ENCODE measurements around the gene CNTNAP5.

The CNTNAP5 gene

GRCh38 chr2:124692707-124693106, 667.6 kb downstream of the CNTNAP5 start:
- Histone ChIP-seq H3K4me2 (ENCODE audit: low read depth, low read length, poor library complexity, severe bottlenecking) (no peak overlapping the region), H3K4me1 (ENCODE audit: insufficient read depth, low read length, poor library complexity, severe bottlenecking) (no peaks in the 10 kb centered on the region), H3K36me3 (ENCODE audit: insufficient read depth, low read length) (no peaks in the 10 kb centered on the region), H2AFZ (ENCODE audit: low read length) (no peak overlapping the region), H3K9ac (ENCODE audit: low read depth, low read length, poor library complexity, severe bottlenecking) (no peak overlapping the region), H3K79me2 (ENCODE audit: insufficient read depth, low read length) (no peaks in the 10 kb centered on the region), H3K9me2 (replicated peaks; ENCODE audit: low read depth, low read length) (no peaks in the 10 kb centered on the region), H3K27me3 (ENCODE audit: insufficient read depth, low read length, poor library complexity, severe bottlenecking) (no peaks in the 10 kb centered on the region), H3K4me3 (ENCODE audit: low read length, poor library complexity, severe bottlenecking) (no peak overlapping the region), H4K20me1 (ENCODE audit: insufficient read depth, low read length, poor library complexity, severe bottlenecking) (no peaks in the 10 kb centered on the region), H3K9me3 (ENCODE audit: insufficient read depth, low read depth, low read length) (no peaks in the 10 kb centered on the region), H3F3A (ENCODE audit: low read depth) (no peaks in the 10 kb centered on the region)
- TF ChIP-seq CTCF (conservative IDR thresholded peaks at IDR 0.05; ENCODE audit: low read length): no peak

- H3K4me1 ChIP-seq (ENCODE audit: insufficient read depth, low read length, poor library complexity, severe bottlenecking): no peaks in the 10 kb centered on the region
- no peaks in the 10 kb centered on the region for H3F3A ChIP-seq (ENCODE audit: low read depth)
- no peaks in the 10 kb centered on the region for H3K9me2 ChIP-seq (replicated peaks; ENCODE audit: low read depth, low read length)
- no peaks in the 10 kb centered on the region for H4K20me1 ChIP-seq (ENCODE audit: insufficient read depth, low read length, poor library complexity, severe bottlenecking)
- H3K27me3 ChIP-seq (ENCODE audit: insufficient read depth, low read length, poor library complexity, severe bottlenecking): no peaks in the 10 kb centered on the region
- H2AFZ ChIP-seq (ENCODE audit: low read length): no peak overlapping the region
- no peak overlapping the region for H3K4me2 ChIP-seq (ENCODE audit: low read depth, low read length, poor library complexity, severe bottlenecking)
- no peaks in the 10 kb centered on the region for H3K36me3 ChIP-seq (ENCODE audit: insufficient read depth, low read length)
- no peak overlapping the region for H3K4me3 ChIP-seq (ENCODE audit: low read length, poor library complexity, severe bottlenecking)
- no peaks in the 10 kb centered on the region for H3K79me2 ChIP-seq (ENCODE audit: insufficient read depth, low read length)
- TF ChIP-seq CTCF (conservative IDR thresholded peaks at IDR 0.05; ENCODE audit: low read length) (no peak), EZH2phosphoT487 (IDR thresholded peaks at IDR 0.05; ENCODE audit: borderline replicate concordance) (no peak)
- H3K9ac ChIP-seq (ENCODE audit: low read depth, low read length, poor library complexity, severe bottlenecking): no peak overlapping the region
- no peaks in the 10 kb centered on the region for H3K9me3 ChIP-seq (ENCODE audit: insufficient read depth, low read depth, low read length)
Observed at GRCh38 chr2:124693156-124693555, 668.1 kb downstream of the CNTNAP5 start.

- H3K4me1 ChIP-seq (ENCODE audit: insufficient read depth, low read length, poor library complexity, severe bottlenecking): no peaks in the 10 kb centered on the region
- no peaks in the 10 kb centered on the region for H4K20me1 ChIP-seq (ENCODE audit: insufficient read depth, low read length, poor library complexity, severe bottlenecking)
- H3K9ac ChIP-seq (ENCODE audit: low read depth, low read length, poor library complexity, severe bottlenecking): no peak overlapping the region
- H3F3A ChIP-seq (ENCODE audit: low read depth): no peaks in the 10 kb centered on the region
- H2AFZ ChIP-seq (ENCODE audit: low read length): no peak overlapping the region
- H3K9me3 ChIP-seq (ENCODE audit: insufficient read depth, low read depth, low read length): no peaks in the 10 kb centered on the region
- H3K4me3 ChIP-seq (ENCODE audit: low read length, poor library complexity, severe bottlenecking): no peak overlapping the region
- H3K27me3 ChIP-seq (ENCODE audit: insufficient read depth, low read length, poor library complexity, severe bottlenecking): no peaks in the 10 kb centered on the region
- no peaks in the 10 kb centered on the region for H3K79me2 ChIP-seq (ENCODE audit: insufficient read depth, low read length)
- no peaks in the 10 kb centered on the region for H3K36me3 ChIP-seq (ENCODE audit: insufficient read depth, low read length)
- no peak for TF ChIP-seq EZH2phosphoT487 (IDR thresholded peaks at IDR 0.05; ENCODE audit: borderline replicate concordance)
- TF ChIP-seq CTCF (conservative IDR thresholded peaks at IDR 0.05; ENCODE audit: low read length): no peak
- no peaks in the 10 kb centered on the region for H3K9me2 ChIP-seq (replicated peaks; ENCODE audit: low read depth, low read length)
- no peak overlapping the region for H3K4me2 ChIP-seq (ENCODE audit: low read depth, low read length, poor library complexity, severe bottlenecking)
Observed at GRCh38 chr2:124698979-124699565, 674.0 kb downstream of the CNTNAP5 start.
